HG03135 (cell line): Measurements from ENCODE around the gene BROX.

Source experiments
- ATAC-seq: cut with Tn5 transposase; IDR thresholded peaks from one replicate; pipeline ENCODE4 v1.9.1; 2021; ENCODE audit warnings: mild to moderate bottlenecking, moderate library complexity; ENCODE audit not compliant: unreplicated experiment

Gene BROX

DNA sequence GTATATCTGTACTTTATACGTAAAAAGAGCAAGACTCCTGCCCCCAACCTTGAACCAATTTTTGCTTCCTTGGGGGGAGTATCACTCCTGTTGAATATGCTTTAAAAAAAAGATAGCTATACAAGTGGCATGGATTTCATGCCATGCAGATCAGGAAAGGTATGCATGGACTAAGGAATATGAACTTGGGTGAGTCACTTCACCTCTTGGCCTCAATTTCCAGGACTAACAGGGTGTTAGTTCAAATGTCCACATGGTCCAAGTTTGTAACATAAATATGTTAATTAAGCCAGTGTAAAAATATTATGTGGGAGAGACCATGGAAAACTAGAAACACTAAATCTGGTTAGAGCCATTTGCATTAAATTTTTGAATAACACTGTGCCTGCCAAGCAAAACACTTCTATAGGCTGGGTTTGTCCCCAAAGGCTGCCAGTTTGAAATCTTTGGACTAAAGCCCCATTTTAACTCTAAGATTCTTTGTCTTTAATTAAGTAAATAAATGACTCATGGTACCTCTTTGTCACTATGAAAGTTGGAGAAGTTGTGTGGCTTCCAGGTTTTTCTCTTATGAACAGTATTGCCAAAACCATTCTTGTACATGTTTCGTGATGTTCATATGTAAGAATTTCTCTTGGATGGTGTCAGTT lies 57.7 kb downstream of the BROX start:
- no peak for ATAC-seq

DNA sequence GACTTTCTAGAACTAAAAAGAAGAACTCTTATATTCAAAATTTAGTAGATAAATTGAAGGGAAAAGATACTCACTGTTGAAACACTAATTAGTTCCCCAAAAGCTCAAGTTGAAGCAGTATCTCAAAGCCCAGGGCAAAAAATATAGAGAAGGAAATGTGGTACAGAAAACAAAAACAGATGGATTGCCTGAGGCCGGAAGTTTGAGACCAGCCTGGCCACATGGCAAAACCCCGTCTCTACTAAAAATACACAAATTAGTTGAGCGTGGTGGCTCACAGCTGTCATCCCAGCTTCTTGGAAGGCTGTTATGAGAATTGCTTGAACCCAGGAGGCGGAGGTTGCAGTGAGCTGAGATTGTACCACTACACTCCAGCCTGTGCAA lies 60.6 kb downstream of the BROX start:
- ATAC-seq: peak; percentile 79

DNA sequence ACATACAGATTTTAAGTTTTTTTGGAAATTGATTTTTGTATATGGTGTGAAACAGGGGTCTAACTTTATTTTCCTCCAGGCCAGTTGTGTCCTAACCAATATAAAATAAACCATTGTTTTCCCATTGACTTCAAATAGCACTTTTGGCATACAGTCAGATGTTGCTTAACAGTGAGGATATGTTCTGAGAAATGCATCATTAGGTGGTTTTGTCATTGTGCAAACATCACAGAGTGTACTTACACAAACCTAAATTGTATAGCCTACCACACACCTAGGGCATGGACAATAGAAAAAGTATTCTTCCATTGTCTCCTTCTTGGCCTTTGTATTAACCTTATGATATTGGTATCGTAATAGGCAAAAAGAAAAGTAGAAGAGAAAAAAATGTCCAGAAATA lies 65.1 kb downstream of the BROX start:
- ATAC-seq: no peak

DNA sequence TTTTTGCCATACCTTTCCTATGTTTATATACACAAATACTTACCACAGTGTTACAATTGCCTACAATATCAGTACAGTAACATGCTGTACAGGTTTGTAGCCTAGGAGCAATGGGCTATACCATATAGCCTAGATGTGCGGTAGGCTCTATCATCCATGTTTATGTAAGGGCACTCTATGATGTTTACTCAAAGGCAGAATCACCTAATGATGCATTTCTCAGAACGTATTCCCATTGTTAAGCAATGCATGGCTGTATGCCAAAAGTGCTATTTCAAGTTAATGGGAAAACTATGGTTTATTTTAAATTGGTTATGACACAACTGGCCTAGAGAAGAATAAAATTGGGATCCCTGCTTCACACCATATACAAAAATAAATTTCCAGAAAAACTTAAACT lies 65.6 kb downstream of the BROX start:
- no peak for ATAC-seq

DNA sequence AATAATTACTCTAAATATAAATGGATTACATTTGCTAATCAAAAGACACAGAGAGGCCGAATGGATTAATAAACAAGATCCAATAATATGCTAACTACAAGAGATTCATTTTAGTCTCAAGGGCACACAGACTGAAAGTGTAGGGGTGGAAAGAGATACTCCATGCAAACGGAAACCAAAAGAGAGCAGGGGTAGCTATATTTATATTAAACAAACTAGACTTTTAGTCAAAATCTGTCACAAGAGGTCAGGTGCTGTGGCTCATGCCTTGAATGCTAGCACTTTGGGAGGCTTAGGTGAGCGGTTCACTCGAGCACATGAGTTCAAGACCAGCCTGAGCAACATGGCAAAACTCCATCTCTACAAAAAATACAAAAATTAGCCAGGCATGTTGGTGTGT lies 68.9 kb downstream of the BROX start:
- ATAC-seq: peak; percentile 57

DNA sequence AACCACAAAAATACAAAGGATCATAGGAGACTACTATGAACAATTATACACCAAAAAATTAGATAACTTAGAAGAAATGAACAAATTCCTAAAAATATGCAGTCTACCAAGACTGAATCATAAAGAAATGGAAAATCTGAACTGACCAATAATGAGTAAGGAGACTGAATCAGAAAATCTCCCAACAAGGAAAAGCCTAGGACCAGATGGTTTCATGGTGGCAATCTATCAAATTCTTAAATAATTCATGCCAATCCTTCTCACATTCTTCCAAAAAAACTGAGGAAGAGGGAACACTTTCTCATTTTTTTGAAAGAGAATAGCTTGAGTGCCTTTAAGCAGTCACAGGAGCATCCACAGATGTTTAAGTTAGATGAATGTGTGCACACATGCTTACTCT lies 70.7 kb downstream of the BROX start:
- no peak for ATAC-seq

DNA sequence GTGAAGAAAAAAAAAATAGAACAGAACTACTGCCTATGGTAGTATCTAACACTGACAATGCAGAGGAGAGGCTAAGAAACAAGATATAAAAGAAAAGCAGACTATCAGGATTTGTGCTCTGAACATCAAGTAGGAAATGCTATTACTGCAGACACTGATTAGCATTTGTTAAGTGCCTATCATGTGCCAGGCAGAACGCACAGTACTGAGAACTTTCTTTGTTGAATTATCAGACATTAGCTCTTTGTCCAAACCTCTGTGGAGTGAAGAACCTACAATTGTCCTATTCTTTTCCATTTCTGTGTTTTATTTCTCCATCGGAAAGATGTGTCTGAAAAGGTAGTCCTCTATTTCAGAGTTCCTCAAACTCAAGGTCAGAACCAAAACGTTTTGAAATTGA lies 72.0 kb downstream of the BROX start:
- no peak for ATAC-seq
